Mesodermal cell (in vitro differentiated cells): ENCODE measurements around the gene UIMC1.

Experiments
- H3K27ac ChIP-seq: 2 replicates; pipeline ENCODE4 v1.7.0; 2013; ENCODE audit warnings: mild to moderate bottlenecking, low read depth, low read length, moderate library complexity; ENCODE audit not compliant: severe bottlenecking
- H3K36me3 ChIP-seq: 2 replicates; pipeline ENCODE4 v1.7.1; 2013; ENCODE audit warnings: mild to moderate bottlenecking, low read length, moderate library complexity; ENCODE audit not compliant: control insufficient read depth, insufficient read depth
- H3K4me1 ChIP-seq: one replicate; pipeline ENCODE4 v1.7.1; 2013; ENCODE audit warnings: mild to moderate bottlenecking, low read length; ENCODE audit not compliant: insufficient read depth, control insufficient read depth, poor library complexity, severe bottlenecking
- H3K4me3 ChIP-seq: 2 replicates; pipeline ENCODE4 v1.7.0; 2013; ENCODE audit warnings: low read length, control low read depth, mild to moderate bottlenecking; ENCODE audit not compliant: insufficient read depth, poor library complexity, severe bottlenecking; ENCODE audit errors: extremely low read depth
- H3K9me3 ChIP-seq: 2 replicates; pipeline ENCODE4 v1.7.1; 2013; ENCODE audit warnings: mild to moderate bottlenecking, low read length, moderate library complexity; ENCODE audit not compliant: control insufficient read depth
- WGBS, 2 experiments: methylation state at CpG; one replicate each; pipeline ENCODE4 v1.1.5; 2013; ENCODE audit warnings: missing lambda C conversion rate in 2 of 2; ENCODE audit not compliant: insufficient coverage in 2 of 2; 5-methylcytosine and 5-hydroxymethylcytosine counted together

Gene UIMC1

DNA sequence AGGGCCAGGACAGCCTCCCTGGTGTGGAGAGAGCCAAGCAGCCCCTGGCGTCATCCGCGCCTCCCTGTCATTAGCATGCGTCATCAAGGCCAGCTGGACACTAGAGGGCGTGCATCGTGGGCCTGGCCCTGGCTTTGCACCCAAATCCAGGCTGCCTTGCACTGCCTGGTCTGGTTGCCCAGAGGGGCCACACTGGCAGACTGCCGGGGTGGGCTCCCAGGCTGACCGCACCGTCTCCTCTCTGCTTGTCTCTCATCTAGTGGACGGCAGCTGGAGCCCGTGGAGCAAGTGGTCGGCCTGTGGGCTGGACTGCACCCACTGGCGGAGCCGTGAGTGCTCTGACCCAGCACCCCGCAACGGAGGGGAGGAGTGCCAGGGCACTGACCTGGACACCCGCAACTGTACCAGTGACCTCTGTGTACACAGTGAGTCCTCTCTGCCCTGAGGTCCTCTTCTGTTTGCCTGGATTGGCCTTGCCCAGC is 136.4 kb downstream of the UIMC1 start:
- 63 to 68% methylated on average over 16 to 17 of the region's 17 CpGs for WGBS, 2 experiments
- H3K4me3 ChIP-seq = no peak overlapping the region
- H3K36me3 ChIP-seq = no peaks in the 10 kb centered on the region
- no peak overlapping the region for H3K27ac ChIP-seq
- H3K9me3 ChIP-seq = no peaks in the 10 kb centered on the region
- no peaks in the 10 kb centered on the region for H3K4me1 ChIP-seq

GRCh38 chr5:176869501-176870109 is 137.0 kb downstream of the UIMC1 start:
- WGBS, 2 experiments = 86 to 91% methylated on average over 32 to 35 of the region's 38 CpGs
- Histone ChIP-seq H3K36me3 (no peaks in the 10 kb centered on the region), H3K4me1 (no peaks in the 10 kb centered on the region), H3K9me3 (no peaks in the 10 kb centered on the region), H3K4me3 (no peak overlapping the region), H3K27ac (no peak overlapping the region)

DNA sequence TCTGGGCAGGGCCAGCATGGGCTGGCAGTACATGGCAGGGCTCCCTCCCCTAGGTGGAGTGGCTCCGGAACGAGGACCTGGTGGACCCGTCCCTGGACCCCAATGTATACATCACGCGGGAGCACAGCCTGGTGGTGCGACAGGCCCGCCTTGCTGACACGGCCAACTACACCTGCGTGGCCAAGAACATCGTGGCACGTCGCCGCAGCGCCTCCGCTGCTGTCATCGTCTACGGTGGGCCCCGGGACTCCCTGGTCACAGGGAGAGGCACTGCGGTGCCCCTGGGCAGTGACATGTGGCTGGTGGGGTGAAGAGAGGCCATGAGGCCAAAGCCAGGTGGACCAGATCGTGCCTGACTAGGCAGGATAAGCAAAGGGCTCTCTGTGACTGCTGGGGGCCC is 137.8 kb downstream of the UIMC1 start:
- WGBS, 2 experiments = 95 to 96% methylated on average over 14 to 20 of the region's 20 CpGs
- Histone ChIP-seq H3K9me3 (no peaks in the 10 kb centered on the region), H3K4me3 (no peak overlapping the region), H3K4me1 (no peaks in the 10 kb centered on the region), H3K36me3 (no peaks in the 10 kb centered on the region), H3K27ac (no peak overlapping the region)

DNA sequence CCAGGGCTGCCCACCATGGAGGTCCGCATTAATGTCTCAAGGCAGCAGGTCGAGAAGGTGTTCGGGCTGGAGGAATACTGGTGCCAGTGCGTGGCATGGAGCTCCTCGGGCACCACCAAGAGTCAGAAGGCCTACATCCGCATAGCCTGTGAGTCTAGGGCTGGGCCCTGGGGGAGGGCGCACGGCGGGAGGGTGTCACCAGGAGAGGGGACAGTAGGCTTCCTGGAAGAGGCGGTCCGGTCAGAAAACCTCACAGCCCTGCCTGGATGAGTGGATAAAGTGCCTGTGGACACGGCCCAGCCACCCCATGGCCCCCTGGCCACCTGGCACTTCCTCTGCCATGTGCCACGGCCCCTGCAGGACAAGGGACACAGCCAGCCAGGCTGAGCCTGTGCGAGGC is 138.5 kb downstream of the UIMC1 start:
- H3K27ac ChIP-seq = no peak overlapping the region
- H3K36me3 ChIP-seq = no peaks in the 10 kb centered on the region
- H3K4me3 ChIP-seq = no peak overlapping the region
- 88 to 95% methylated on average over 11 to 12 of the region's 14 CpGs for WGBS, 2 experiments
- peaks cover 4% of the 10 kb centered on the region for H3K4me1 ChIP-seq
- no peaks in the 10 kb centered on the region for H3K9me3 ChIP-seq

DNA sequence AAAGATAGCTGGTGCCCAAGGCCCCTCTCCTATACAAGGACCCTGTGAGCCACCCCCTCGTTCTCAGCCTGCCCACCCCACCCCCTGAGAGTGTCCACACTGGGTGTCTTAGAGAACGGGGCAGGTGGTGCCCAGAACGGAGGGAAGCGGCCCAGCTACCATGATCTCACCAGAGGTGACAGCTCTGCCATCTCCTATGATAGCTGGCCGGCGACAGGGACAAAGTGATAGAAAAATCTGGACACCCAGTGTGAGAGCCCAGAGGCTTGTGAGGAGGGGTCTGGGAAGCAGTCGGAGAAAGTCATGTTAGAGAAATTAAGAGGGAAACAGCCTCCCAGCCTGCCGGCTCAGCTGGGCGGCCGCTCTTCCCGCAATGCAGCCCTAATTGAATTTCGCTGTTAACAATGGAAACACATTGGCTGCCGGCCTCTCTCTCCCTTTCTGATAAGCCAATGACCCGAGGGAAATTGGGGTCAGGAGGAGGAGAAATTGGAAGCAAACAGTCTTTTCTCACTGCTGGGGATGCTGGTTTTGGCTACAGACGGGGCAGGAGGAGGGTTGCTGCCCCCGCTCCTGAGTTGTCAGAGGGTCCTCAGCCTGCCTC is 139.8 kb downstream of the UIMC1 start:
- H3K27ac ChIP-seq = no peak overlapping the region
- no peak overlapping the region for H3K4me3 ChIP-seq
- 27 to 28% methylated on average over 10 to 15 of the region's 16 CpGs for WGBS, 2 experiments
- peaks cover 6% of the 10 kb centered on the region for H3K4me1 ChIP-seq
- no peaks in the 10 kb centered on the region for H3K9me3 ChIP-seq
- H3K36me3 ChIP-seq = no peaks in the 10 kb centered on the region

DNA sequence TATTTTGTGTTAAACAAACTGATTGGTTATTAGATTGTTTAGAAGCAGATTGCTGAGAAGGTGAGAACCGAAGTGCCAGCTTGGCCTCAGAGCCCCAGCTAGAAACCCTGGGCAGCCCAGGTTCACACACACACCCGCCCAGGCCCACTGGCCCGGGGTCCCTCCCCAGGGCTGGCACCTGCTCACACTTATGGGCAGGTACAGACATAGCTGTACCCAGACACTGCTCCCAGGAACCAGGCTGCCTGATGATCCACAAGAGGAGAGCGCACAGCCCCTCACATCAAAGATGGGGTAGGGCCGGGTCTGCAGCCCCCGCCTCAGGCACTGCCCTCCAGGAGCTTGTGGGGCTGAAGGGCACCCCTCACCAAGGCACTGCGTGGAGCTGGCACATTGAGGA is 140.6 kb downstream of the UIMC1 start:
- no peaks in the 10 kb centered on the region for H3K36me3 ChIP-seq
- H3K9me3 ChIP-seq = no peaks in the 10 kb centered on the region
- no peak overlapping the region for H3K4me3 ChIP-seq
- H3K27ac ChIP-seq = no peak overlapping the region
- H3K4me1 ChIP-seq = peaks cover 6% of the 10 kb centered on the region
- 84 to 88% methylated on average over 6 to 7 of the region's 7 CpGs for WGBS, 2 experiments

GRCh38 chr5:176864755-176865154 is 141.8 kb downstream of the UIMC1 start:
- H3K4me1 ChIP-seq = peaks cover 6% of the 10 kb centered on the region
- WGBS, 2 experiments = 89 to 93% methylated on average over 3 to 6 of the region's 8 CpGs

GRCh38 chr5:176863765-176864098 is 142.8 kb downstream of the UIMC1 start:
- no peaks in the 10 kb centered on the region for H3K36me3 ChIP-seq
- no peak overlapping the region for H3K4me3 ChIP-seq
- H3K9me3 ChIP-seq = no peaks in the 10 kb centered on the region
- H3K27ac ChIP-seq = no peak overlapping the region
- peaks cover 6% of the 10 kb centered on the region for H3K4me1 ChIP-seq
- WGBS, 2 experiments = 38 to 42% methylated on average over 5 of the region's 5 CpGs

More at GRCh38 chr5:176864755-176865154, 141.8 kb downstream of the UIMC1 start:
- no peak overlapping the region for H3K27ac ChIP-seq
- no peaks in the 10 kb centered on the region for H3K9me3 ChIP-seq
- H3K4me3 ChIP-seq = no peak overlapping the region
- H3K36me3 ChIP-seq = no peaks in the 10 kb centered on the region

DNA sequence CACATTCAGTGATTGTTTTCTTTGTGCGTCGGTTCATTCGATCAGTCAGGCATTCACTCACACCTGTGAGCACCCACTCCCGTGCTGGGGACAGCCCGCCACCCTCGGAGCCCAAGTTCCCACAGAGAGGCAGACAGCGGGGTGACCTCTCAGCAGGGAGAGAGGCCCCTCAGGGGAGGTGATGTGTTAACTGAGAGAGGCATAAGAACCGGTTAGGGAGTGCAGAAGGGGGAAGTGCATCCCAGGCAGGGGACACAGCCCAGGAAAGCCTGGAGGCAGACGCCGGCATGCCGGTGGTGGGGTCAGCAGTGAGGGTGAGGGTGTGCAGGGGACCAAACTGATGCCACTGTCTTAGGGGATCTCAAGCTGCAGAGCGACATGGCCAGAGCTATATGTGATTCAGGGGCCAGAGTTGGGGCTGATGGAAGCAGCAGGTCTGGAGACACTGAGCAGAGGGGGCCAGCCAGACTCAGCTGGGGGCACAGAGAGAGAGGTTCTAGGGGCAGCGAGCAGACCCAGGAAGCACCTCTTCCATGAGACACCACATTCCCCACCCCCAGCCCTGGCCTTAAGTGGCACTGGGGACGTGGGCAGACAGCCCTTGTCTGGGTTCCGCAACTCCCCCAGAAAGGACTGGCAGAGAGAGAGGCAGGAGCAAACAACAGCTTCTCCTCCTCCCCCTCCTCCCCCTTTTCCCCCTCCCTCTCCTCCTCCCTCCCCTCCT is 143.4 kb downstream of the UIMC1 start:
- H3K27ac ChIP-seq = no peak overlapping the region
- H3K36me3 ChIP-seq = no peaks in the 10 kb centered on the region
- H3K4me3 ChIP-seq = no peak overlapping the region
- WGBS, 2 experiments = 39 to 43% methylated on average over 10 to 14 of the region's 15 CpGs
- H3K4me1 ChIP-seq = peaks cover 6% of the 10 kb centered on the region
- H3K9me3 ChIP-seq = no peaks in the 10 kb centered on the region

- WGBS, 2 experiments = 79 to 83% methylated on average over 23 to 27 of the region's 28 CpGs
- no peak overlapping the region for H3K27ac ChIP-seq
- H3K4me1 ChIP-seq = peaks cover 6% of the 10 kb centered on the region
- no peaks in the 10 kb centered on the region for H3K36me3 ChIP-seq
- no peak overlapping the region for H3K4me3 ChIP-seq
- no peaks in the 10 kb centered on the region for H3K9me3 ChIP-seq
Observed at GRCh38 chr5:176862330-176862995, 144.1 kb downstream of the UIMC1 start.
